Loucy (cell line): ENCODE results near the gene DAP.

Experiments
- CTCF ChIP-seq: fragments of 200-600 bp; sonication (generic); conservative IDR thresholded peaks from 2 replicates; pipeline ENCODE4 v1.5.1; 2014; ENCODE audit warnings: mild to moderate bottlenecking, antibody characterized with exemption, low read length
- EZH2phosphoT487 ChIP-seq: fragments of 200-600 bp; IDR thresholded peaks from 2 replicates; pipeline ENCODE4 v1.6.1; 2018; ENCODE audit warnings: antibody characterized with exemption, mild to moderate bottlenecking, moderate library complexity, borderline replicate concordance

- TF ChIP-seq CTCF: peak; percentile 61
- TF ChIP-seq EZH2phosphoT487: no peak
Observed at GRCh38 chr5:10775646-10776045, 14.6 kb upstream of the DAP start.
